Activated T-helper 1 cell treated with anti-CD3 and anti-CD28 coated beads, Interleukin-2, amount 50 U/mL, for 16 hours (primary cell): ENCODE data around the gene PHLDA2.

Source experiments
- DNase-seq, 2 donors: peaks; one replicate each; pipeline ENCODE4 v3.0.0-alpha.2; 2020; ENCODE audit warnings: low read depth in 1 of 2, low spot score in 1 of 2

The PHLDA2 gene

GRCh38 chr11:2883640-2883978, 45.6 kb downstream of the PHLDA2 start:
- DNase-seq, result no peak

GRCh38 chr11:2882396-2883110, 46.7 kb downstream of the PHLDA2 start:
- DNase-seq, result no peak

- DNase-seq, result no peak
These were observed 47.2 kb downstream of the PHLDA2 start for GRCh38 chr11:2881981-2882375.

- DNase-seq, result no peak
These were observed 47.9 kb downstream of the PHLDA2 start for GRCh38 chr11:2881076-2881980.

- no peak for DNase-seq
These were observed 48.6 kb downstream of the PHLDA2 start for GRCh38 chr11:2880646-2881045.

- no peak for DNase-seq
These were observed 50.4 kb downstream of the PHLDA2 start for GRCh38 chr11:2878782-2879181.
